ENCODE measurements around the gene COX4I1. TPM values are rescaled to one million over a fixed set of nuclear protein-coding genes. Genes with fewer than 3 reads are reported as not detected.

COX4I1 gene
- total and polyA plus RNA-seq, 2 of the 8 experiments (the other 6 are each of a cell fraction or from before 2014, with no cell fraction given) = 507 to 707 TPM

- Histone ChIP-seq H2BK20ac (ENCODE audit: low read length) (no peak overlapping the region), H3K4me3 (ENCODE audit: extremely low read depth in 1 of 4, insufficient read depth in 2 of 4, low read depth in 3 of 4, low read length in 4 of 4) (no peak overlapping the region), H2BK12ac (ENCODE audit: low read depth, low read length) (no peak overlapping the region), H3K36me3 (ENCODE audit: control insufficient read depth in 2 of 4, insufficient read depth in 4 of 4, low read length in 3 of 4) (no peaks in the 10 kb centered on the region), H3K23me2 (ENCODE audit: low read depth, low read length) (no peaks in the 10 kb centered on the region), H3K23ac (ENCODE audit: insufficient read length) (no peak overlapping the region), H3K56ac (replicated peaks; ENCODE audit: insufficient read length, low read depth, low read length) (no peak overlapping the region), H3K14ac (ENCODE audit: insufficient read length) (no peak overlapping the region), H4K20me1 (replicated peaks in 1 of 2; ENCODE audit: control insufficient read depth in 1 of 2, insufficient read depth in 2 of 2, low read length in 2 of 2) (no peaks in the 10 kb centered on the region), H2AFZ (ENCODE audit: low read length) (no peak overlapping the region), H2AK5ac (ENCODE audit: low read depth, low read length) (no peak overlapping the region), H3K79me1 (ENCODE audit: low read depth, low read length) (peaks cover 3% of the 10 kb centered on the region; the same call in 1 of the 2 replicates), H2BK120ac (replicated peaks; ENCODE audit: low read depth, low read length) (no peak overlapping the region), H3K27ac (ENCODE audit: low read depth, low read length) (no peak overlapping the region), H4K91ac (replicated peaks; ENCODE audit: insufficient read length, low read length) (no peak overlapping the region), H2BK5ac (ENCODE audit: low read depth, low read length) (no peak overlapping the region), H3K27me3 (replicated peaks in 1 of 4; ENCODE audit: control insufficient read depth in 3 of 4, extremely low read depth in 1 of 4, insufficient read depth in 3 of 4, low read length in 3 of 4) (peaks cover 0 to 2% (median 0%) of the 10 kb centered on the region in 4 experiments; a peak in 1 of 7 replicates), H3K9ac (replicated peaks in 1 of 4; ENCODE audit: extremely low read depth in 1 of 4, low read depth in 3 of 4, low read length in 3 of 4) (no peak overlapping the region), H3K18ac (ENCODE audit: extremely low read depth, low read length) (no peak overlapping the region), H2BK15ac (ENCODE audit: low read length) (no peak overlapping the region), H4K5ac (ENCODE audit: insufficient read length, low read depth, low read length) (no peak overlapping the region), H3K79me2 (ENCODE audit: control insufficient read depth in 1 of 2, insufficient read depth in 2 of 2, low read length in 2 of 2) (no peaks in the 10 kb centered on the region), H3K4me1 (replicated peaks in 1 of 4; ENCODE audit: control insufficient read depth in 3 of 4, insufficient read depth in 4 of 4, low read length in 3 of 4) (peaks cover 0 to 20% (median 10%) of the 10 kb centered on the region in 4 experiments; a peak in 5 of 7 replicates), H3K9me3 (ENCODE audit: insufficient read depth in 2 of 2, low read depth in 1 of 2, low read length in 1 of 2) (no peaks in the 10 kb centered on the region), H3K4me2 (ENCODE audit: insufficient read depth in 1 of 2, low read depth in 2 of 2, low read length in 2 of 2) (no peak overlapping the region), H4K8ac (ENCODE audit: extremely low read depth, insufficient read depth, low read length) (no peak overlapping the region), H3K4ac (replicated peaks; ENCODE audit: insufficient read length, low read depth, low read length) (no peak overlapping the region)
- TF ChIP-seq MAX (IDR thresholded peaks at IDR 0.05) (no peak), EP300 (IDR thresholded peaks at IDR 0.05; ENCODE audit: borderline replicate concordance in 1 of 2, low read depth in 2 of 2, low read length in 2 of 2) (no peak), JUND (IDR thresholded peaks at IDR 0.05; ENCODE audit: low read length) (no peak), CREB1 (IDR thresholded peaks at IDR 0.05) (no peak), CBX5 (IDR thresholded peaks at IDR 0.05; ENCODE audit: low read depth, low read length) (no peak), RAD21 (IDR thresholded peaks at IDR 0.05 in 1 of 2, conservative IDR thresholded peaks at IDR 0.05 in 1 of 2; ENCODE audit: low read depth in 2 of 2, low read length in 2 of 2) (no peak), NRF1 (IDR thresholded peaks at IDR 0.05; ENCODE audit: low read depth, low read length) (no peak), BCL11A (IDR thresholded peaks at IDR 0.05; ENCODE audit: low read depth in 2 of 2, low read length in 2 of 2) (no peak), BACH1 (IDR thresholded peaks at IDR 0.05; ENCODE audit: low read length) (no peak), RNF2 (IDR thresholded peaks at IDR 0.05; ENCODE audit: borderline replicate concordance, low read depth, low read length, missing control alignments, poor library complexity, severe bottlenecking) (no peak), FOSL1 (IDR thresholded peaks at IDR 0.05; ENCODE audit: insufficient read depth, low read depth, low read length) (no peak)
- no peak for DNase-seq (ENCODE audit: low read depth in 1 of 2, low spot score in 2 of 2)
- ChIA-PET POLR2A (ENCODE audit: partially characterized antibody) (interaction anchor here (0.6 to 1.5 kb wide), 3 partner anchors 12 to 29 kb away, joined by 3 to 4 read pairs (median 3); no protein-coding TSS in a partner anchor), CTCF (ENCODE audit: partially characterized antibody) (interaction anchor here (0.6 to 1.4 kb wide), 3 partner anchors 11 to 466 kb away, joined by 3 read pairs; no protein-coding TSS in a partner anchor)
- 90% methylated on average over 8 of the region's 8 CpGs; no CpG with 5 or more reads in 1 of the 2 experiments for WGBS, 2 experiments (ENCODE audit: extremely low coverage in 1 of 2, insufficient coverage in 1 of 2, insufficient read length in 1 of 2, insufficient replicate concordance in 2 of 2, low coverage in 1 of 2, low lambda C conversion rate in 2 of 2, missing lambda C conversion rate in 1 of 2)
- no peak for FAIRE-seq
These were observed 34.3 kb upstream of the COX4I1 start for GRCh38 chr16:85765211-85765610.
